ENCODE measurements around the gene SYT10.
"Not testable (repeated sequence)": the region's sequence is repeated elsewhere in the genome, so short reads cannot be mapped to it uniquely, and the experiment has no call there.

The SYT10 gene

DNA sequence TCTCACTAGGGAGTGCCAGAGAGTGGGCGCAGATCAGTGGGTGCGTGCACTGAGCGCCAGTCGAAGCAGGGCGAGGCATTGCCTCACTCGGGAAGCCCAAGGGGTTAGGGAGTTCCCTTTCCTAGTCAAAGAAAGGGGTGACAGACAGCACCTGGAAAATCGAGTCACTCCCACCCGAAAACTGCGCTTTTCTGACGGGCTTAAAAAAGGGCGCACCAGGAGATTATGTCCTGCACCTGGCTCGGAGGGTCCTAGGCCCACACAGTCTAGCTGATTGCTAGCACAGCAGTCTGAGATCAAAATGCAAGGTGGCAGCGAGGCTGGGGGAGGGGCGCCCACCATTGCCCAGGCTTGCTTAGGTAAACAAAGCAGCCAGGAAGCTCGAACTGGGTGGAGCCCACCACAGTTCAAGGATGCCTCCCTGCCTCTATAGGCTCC, 107.6 kb downstream of the SYT10 start:
- FAIRE-seq, result not testable (repeated sequence)

DNA sequence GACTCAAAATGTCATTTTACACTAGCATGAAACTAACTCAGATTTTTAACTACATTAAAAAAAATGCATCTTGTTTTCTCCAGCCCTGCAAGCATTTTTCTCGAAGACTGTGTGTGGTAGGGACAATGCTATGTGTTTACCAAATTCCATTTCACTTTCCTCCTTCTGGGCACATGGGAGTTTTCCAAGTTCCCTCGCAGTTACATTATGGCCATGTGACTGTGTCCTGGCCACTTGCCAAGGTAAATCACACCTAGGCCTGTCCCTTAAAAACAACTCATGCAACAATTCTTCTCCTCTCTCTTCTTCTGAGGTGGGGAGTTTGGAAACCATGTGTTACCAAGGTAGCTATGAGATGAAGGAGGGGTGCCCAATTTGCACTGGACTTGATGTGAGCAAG, 108.7 kb downstream of the SYT10 start:
- FAIRE-seq, result no peak
